Kidney tubule cell (primary cell): ENCODE results near the gene OPA1.

ENCODE experiments used
- DNase-seq: peaks from one replicate; pipeline ENCODE4 v3.0.0-alpha.2; 2018; ENCODE audit warnings: low spot score

OPA1 gene

DNA sequence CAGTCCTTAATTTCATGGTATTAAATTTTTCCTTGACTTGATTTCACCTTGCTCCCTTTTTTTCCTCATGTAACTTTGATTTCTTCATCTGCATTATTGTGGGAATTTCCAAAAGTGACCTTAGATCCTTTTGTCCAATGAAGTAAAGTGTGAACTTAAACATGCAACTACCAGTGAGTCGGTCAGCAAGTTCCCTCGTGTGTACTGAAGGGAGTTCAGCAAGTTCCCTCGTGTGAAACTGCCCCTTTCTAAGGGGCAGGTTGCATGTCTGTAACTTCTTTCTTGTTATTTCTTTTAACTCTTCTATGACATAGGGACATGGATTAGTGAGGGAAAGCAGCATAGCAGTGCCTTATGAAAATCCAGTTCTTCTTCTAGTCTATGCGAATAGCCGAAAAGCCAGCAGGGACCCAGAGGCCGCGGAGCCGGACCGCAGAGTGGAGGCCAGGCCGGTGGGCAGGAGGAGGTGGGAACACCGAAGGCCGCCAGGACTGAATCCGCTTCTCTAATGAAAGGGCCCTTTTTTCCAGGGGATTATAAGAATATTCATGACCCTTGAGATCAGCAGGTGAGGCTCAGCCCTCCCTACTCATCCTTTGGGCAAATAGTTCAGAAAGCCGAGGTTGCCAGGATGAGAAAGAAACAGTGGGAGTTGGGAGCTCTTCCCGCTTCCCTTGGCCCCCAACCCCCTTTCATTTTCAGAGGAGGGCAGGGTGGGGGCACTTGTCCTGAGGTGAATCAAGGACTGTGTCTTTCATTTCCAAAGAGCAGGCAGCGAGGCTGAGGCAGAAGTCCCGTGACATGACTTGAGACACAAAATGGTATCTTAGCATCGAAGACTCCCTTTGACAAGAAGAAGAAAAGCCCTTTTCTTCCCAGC, 117.5 kb downstream of the OPA1 start:
- no peak for DNase-seq

- DNase-seq = no peak
Measured at GRCh38 chr3:193711166-193711485, 118.1 kb downstream of the OPA1 start.

DNA sequence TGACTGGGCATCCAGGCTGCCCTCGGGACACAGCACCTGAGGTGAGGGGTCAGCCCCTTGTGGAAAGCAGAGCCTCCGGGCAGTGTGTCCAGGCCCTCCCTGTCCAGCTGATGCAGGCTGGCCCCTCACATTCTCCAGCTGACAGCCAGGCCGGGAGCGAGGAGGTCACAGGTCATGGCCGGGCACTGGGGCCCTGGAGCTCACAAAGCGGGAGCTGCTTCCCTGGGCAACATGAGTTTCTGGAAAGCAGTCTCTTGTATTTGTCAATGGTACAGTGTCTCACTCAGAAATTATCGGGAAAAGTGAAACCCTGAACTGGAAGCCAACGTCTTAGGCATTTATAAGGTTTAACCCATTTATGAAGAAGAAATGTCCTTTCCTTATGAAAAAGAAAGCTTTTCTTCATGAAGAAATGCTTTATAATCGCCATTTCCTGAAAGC, 118.5 kb downstream of the OPA1 start:
- no peak for DNase-seq

DNA sequence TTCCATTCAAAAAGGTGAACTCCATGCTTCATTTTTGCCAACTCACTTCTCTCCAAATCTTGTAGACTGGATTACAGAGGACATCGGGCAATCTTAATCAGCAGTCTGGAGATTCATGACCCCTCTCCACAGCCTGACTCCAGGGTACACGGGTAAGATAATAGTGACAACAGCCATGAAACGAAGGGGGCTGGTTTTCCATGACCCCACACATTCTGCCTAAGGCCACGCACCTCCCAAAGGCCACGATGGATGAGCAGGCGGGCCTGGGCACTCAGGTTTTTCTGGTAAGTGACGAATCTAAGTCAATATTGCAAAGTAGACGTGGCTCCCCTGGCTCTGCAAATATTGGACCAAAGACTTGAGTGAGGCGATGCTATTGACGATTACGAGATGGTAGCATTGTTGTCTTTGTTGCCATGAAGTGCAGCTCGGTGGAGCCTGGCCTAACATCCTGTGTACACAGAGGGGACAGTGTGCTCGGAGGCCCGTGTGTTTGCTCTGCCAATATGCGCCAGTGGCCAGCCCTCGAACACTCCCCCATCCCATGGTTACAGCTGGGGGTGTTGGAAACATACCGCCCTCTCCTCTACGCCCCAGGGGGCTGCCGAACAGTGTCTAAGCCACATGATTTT, 119.1 kb downstream of the OPA1 start:
- no peak for DNase-seq

DNA sequence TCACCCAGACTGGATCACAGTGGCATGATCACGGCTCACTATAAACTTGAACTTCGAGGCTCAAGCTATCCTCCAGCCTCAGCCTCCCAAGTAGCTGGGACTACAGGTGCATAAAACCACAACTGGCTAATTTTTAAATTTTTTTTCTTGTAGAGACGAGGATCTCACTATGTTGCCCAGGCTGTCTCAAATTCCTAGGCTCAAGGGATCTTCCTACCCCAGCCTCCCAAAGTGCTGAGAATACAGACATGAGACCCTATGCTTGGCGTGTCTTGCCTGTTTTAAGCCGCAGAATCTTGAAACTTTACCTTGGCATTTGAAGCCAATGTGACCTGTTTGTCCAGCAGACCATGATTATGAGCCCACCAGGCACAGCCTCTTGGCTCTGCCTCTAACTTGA, 119.9 kb downstream of the OPA1 start:
- no peak for DNase-seq

GRCh38 chr3:193714523-193715137, 121.6 kb downstream of the OPA1 start:
- no peak for DNase-seq

GRCh38 chr3:193716150-193716549, 123.1 kb downstream of the OPA1 start:
- no peak for DNase-seq

- no peak for DNase-seq
Measured at GRCh38 chr3:193719735-193720134, 126.7 kb downstream of the OPA1 start.

GRCh38 chr3:193720169-193720568, 127.2 kb downstream of the OPA1 start:
- no peak for DNase-seq

GRCh38 chr3:193722566-193722965, 129.6 kb downstream of the OPA1 start:
- DNase-seq = no peak

- DNase-seq = no peak
Measured at GRCh38 chr3:193727089-193727488, 134.1 kb downstream of the OPA1 start.

- DNase-seq = no peak
Measured at GRCh38 chr3:193728429-193729087, 135.6 kb downstream of the OPA1 start.

- DNase-seq = no peak
Measured at GRCh38 chr3:193729088-193729465, 136.1 kb downstream of the OPA1 start.

DNA sequence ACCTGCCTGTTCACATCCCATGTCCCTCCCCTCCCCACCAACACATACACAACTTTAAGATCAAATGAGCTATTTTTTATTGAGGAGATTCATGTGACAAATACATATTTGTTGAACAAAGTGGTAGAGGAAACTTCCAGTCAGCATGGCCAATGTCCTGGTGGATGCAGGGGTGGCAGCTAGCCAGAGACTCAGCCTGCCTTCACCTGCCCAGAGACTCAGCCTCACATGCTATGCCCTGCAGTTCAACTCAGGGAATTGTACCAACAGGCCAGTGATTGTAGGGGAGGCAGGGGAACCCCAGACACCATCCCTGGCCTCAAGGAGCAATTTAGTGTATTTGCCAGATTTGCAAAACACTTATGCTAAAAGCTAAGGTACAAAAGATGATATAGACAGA, 136.6 kb downstream of the OPA1 start:
- no peak for DNase-seq

DNA sequence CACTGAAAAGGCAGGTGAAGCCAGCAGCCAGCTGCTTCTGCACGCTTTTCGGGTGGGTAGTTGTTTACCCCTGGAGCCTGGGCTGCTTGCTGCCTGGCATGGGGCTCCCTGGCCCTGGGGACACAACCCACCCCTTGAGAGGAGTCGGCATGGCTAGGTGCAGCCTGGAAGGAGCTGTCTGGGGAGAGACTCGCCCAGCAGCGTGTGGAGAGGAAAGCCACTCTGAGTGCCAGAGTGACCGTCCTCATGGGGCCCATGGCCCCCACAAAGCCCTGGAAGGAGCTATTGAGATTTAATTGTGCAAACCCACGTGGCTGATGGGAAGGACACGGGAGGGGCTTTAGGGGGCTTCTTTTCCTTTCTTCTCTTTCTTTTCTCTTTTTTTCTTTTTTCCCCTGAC, 137.5 kb downstream of the OPA1 start:
- DNase-seq = no peak

- DNase-seq = no peak
Measured at GRCh38 chr3:193730976-193731375, 138.0 kb downstream of the OPA1 start.

- no peak for DNase-seq
Measured at GRCh38 chr3:193731656-193732055, 138.6 kb downstream of the OPA1 start.

DNA sequence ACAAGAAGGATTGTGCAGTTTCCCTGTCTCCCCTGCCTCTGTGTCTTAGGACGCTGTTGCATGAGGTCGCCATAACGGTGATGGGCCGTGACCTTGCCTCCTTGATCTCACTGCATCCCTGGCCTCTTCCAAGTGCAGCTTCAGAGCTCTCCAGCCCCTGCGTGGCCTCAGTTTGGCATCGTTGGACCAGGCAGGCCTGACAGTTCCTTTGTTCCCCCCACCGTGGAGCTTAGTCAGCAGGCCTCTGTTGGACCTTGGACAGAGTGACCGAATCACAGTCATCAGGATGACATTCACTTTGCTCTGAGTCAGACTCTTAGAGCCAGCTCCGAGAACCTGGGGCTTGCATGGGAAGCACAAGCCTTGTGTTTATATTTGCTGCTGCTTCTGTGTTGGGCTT, 139.4 kb downstream of the OPA1 start:
- peak; percentile 89 for DNase-seq

- no peak for DNase-seq
Measured at GRCh38 chr3:193732827-193733226, 139.8 kb downstream of the OPA1 start.

DNA sequence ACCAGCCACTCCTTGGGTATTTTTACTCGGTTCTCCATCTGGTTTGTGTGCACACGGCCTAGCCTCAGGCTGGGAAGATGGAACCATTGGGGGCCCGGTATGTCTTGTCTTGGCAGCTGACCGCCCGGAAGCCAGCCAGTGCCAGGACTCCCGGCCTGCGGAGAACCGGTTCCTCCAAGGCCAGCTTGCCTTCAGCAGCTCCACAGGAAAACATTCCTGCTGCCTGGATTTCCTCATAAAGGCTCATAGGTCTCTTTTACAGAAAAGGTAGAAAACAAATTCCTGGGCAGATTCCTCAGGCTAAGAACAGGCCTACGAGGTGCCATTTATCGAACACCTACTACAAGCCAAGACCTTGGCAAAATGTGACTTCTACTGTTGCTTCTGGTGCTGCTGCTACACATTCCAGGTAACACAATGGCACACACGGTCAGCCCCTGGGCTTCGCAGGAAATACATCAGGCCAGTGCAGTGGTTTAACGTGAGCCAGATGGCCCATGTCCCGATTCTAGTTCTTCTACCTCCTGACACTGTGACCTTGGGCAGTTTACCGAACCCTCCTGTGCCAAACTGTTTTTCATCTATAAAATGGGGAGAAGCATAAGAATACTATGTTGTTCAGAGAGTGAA, 141.8 kb downstream of the OPA1 start:
- no peak for DNase-seq

DNA sequence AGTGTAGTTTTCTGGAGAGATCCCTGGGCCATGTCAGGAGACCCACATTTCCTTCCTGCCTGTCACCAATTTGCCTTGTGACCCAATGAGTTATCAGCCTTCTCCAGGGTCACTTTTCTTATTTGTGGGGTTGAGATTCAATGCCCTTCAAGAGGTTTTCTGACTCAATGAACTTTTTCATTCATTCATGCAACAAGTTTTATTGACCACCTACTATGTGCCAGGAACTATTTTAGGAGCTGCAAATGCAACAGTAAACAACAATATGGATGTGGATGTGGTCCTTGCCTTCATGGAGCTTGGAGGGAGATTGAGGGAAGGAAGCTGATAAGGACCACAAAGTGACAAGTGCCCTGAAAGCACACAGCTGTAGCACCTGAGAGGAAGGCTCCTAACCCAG, 142.8 kb downstream of the OPA1 start:
- no peak for DNase-seq

DNA sequence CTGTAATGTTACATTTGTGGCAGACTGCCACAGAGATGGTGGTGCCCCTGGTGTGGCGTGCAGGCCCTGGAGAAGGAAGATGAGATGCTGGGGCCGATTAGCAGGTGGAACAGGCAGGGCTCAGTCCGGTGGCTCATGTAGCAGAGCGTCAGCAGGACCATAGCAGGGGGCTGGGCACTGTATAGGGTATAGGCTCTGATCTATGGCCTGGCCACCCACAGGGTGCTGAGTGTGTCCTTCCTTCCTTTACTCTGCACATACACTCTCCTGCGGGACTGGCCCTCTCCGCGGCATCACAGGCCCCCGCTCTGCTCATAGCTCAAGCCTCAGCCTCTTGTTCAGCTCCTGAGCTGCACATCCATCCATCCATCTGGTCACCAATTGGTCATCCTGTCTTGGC, 143.6 kb downstream of the OPA1 start:
- no peak for DNase-seq
